Measurements from ENCODE around the gene LRRC61. TPM values are rescaled to one million over a fixed set of nuclear protein-coding genes. Genes with fewer than 3 reads are reported as not detected.

Gene LRRC61
- total and polyA plus RNA-seq, 2 of the 13 experiments (the other 11 are each of a cell fraction or from before 2014, with no cell fraction given), result 33.0 to 34.8 TPM

DNA sequence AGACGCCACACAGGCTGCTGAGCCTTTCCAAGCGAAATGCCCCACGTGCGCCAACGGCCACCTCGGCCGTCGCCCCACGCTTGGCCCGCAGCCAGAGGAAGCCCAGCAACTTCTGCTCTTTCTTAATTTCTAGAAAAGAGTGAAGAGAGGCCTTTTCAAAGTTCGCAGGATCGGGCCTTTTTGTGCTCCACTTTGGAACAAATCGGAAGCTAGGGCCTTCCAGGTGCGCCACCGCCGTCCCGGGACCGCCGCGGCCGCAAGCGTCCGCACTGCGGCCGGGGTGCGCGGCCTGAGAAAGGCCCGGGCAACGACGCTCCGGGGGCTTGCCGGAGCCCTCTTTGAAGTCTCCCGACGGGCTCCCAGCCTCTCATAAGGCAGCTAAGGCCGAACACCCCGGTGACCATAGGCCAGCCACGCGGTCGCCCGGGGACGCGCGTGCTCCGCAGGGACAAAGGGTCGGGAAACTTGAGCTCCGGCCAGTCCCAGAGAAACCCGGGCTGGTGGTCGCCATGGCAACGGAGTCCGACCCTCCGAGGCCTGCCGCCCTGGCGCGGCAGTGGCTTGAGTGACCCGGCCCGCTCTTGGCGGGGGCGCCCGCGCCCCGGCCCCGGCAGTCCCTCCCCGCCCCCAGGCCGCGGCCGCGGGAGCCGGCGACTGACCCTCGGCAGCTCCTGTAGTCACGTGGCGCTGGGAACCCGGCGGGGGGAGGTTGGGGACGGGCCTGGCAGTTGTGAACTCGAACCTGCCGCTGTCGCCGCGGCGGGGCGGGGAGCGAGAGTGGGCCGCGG, 45.1 kb downstream of the LRRC61 start, which contains the start of gene REPIN1 (continued):
- TF ChIP-seq PAXIP1 (CRISPR knock-in tag; conservative IDR thresholded peaks at IDR 0.05) (peak; percentile 51; the same call in 1 of the 2 replicates), ZFP90 (CRISPR knock-in tag; IDR thresholded peaks at IDR 0.05; ENCODE audit: borderline replicate concordance) (peak; percentile 39; the same call in 1 of the 2 replicates), ZNF160 (CRISPR knock-in tag; IDR thresholded peaks at IDR 0.05) (peak; percentile 37; the same call in 1 of the 2 replicates), SRSF1 (optimal IDR thresholded peaks at IDR 0.05; ENCODE audit: low read depth, low read length) (peak; percentile 39), ZNF614 (CRISPR knock-in tag; IDR thresholded peaks at IDR 0.05; ENCODE audit: borderline replicate concordance) (peak; percentile 76; the same call in 1 of the 2 replicates), ZNF251 (CRISPR knock-in tag; IDR thresholded peaks at IDR 0.05) (no peak), ZNF775 (CRISPR knock-in tag; IDR thresholded peaks at IDR 0.05; ENCODE audit: borderline replicate concordance) (no peak), TGIF2 (CRISPR knock-in tag; IDR thresholded peaks at IDR 0.05) (peak; percentile 46; the same call in 1 of the 2 replicates), IKZF4 (CRISPR knock-in tag; IDR thresholded peaks at IDR 0.05; ENCODE audit: borderline replicate concordance, low read depth, not compliant biosample characterization) (peak; percentile 39), TAF1 (CRISPR knock-in tag; IDR thresholded peaks at IDR 0.05) (peak; percentile 64), ZNF263 (CRISPR knock-in tag; IDR thresholded peaks at IDR 0.05) (peak; percentile 47; the same call in 1 of the 2 replicates), E2F1 (CRISPR knock-in tag; IDR thresholded peaks at IDR 0.05) (peak; percentile 72; the same call in 1 of the 2 replicates), RFX3 (CRISPR knock-in tag; IDR thresholded peaks at IDR 0.05) (peak; percentile 81), MAFK (conservative IDR thresholded peaks at IDR 0.05 in 1 of 2, IDR thresholded peaks at IDR 0.05 in 1 of 2; ENCODE audit: low read length in 2 of 2) (no peak), ZNF709 (CRISPR knock-in tag; IDR thresholded peaks at IDR 0.05) (peak; percentile 92), NPAS2 (CRISPR knock-in tag; IDR thresholded peaks at IDR 0.05; ENCODE audit: borderline replicate concordance) (no peak), ZNF761 (CRISPR knock-in tag; conservative IDR thresholded peaks at IDR 0.05) (peak; percentile 36; the same call in 1 of the 2 replicates), TBX3 (IDR thresholded peaks at IDR 0.05; ENCODE audit: borderline replicate concordance) (peak; percentile 46; the same call in 1 of the 2 replicates), ZBTB26 (CRISPR knock-in tag; IDR thresholded peaks at IDR 0.05; ENCODE audit: borderline replicate concordance) (peak; percentile 13; the same call in 1 of the 2 replicates)
- TF ChIP-seq, protein P1, sequence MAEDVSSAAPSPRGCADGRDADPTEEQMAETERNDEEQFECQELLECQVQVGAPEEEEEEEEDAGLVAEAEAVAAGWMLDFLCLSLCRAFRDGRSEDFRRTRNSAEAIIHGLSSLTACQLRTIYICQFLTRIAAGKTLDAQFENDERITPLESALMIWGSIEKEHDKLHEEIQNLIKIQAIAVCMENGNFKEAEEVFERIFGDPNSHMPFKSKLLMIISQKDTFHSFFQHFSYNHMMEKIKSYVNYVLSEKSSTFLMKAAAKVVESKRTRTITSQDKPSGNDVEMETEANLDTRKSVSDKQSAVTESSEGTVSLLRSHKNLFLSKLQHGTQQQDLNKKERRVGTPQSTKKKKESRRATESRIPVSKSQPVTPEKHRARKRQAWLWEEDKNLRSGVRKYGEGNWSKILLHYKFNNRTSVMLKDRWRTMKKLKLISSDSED (CRISPR knock-in tag; IDR thresholded peaks at IDR 0.05), result no peak
- TF ChIP-seq, protein P2, sequence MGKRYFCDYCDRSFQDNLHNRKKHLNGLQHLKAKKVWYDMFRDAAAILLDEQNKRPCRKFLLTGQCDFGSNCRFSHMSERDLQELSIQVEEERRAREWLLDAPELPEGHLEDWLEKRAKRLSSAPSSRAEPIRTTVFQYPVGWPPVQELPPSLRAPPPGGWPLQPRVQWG (CRISPR knock-in tag; IDR thresholded peaks at IDR 0.05; ENCODE audit: borderline replicate concordance, low read depth), result no peak

Data from HepG2 (cell line).